Endothelial cell of umbilical vein (primary cell): ENCODE measurements around the gene RBFOX1. TPM values are rescaled to one million over a fixed set of nuclear protein-coding genes. Genes with fewer than 3 reads are reported as not detected.

Experiments used
- BruUV-seq: library from RNA; stranded (reverse); fragments of 400-500 nt; replicated peaks from 2 replicates; lab custom pipeline; 2021; lab: Mats Ljungman, UMichigan
- CTCF ChIA-PET: fragments of 300-600, 350-600 bp; sonication (Branson Sonifier 250); formaldehyde crosslinking; loops from one replicate; lab custom pipeline; 2021; ENCODE audit warnings: antibody characterized with exemption, inconsistent platforms; lab: Charles Lee
- POLR2A ChIA-PET: fragments of 300-600, 350-600 bp; sonication (Branson Sonifier 250); formaldehyde crosslinking; loops from one replicate; lab custom pipeline; 2021; ENCODE audit warnings: antibody characterized with exemption, inconsistent platforms; lab: Charles Lee
- DNase-seq: peaks from one replicate; pipeline ENCODE4 v3.0.0-alpha.2; 2011; ENCODE audit warnings: low read depth, low spot score
- FAIRE-seq: peaks from 2 replicates; lab custom pipeline; 2011; peaks lifted over from hg19 to GRCh38; lab: Jason Lieb, UNC
- H2AFZ ChIP-seq: 2 replicates; pipeline ENCODE4 v1.6.0; 2012; ENCODE audit warnings: low read depth, low read length, control low read depth, inconsistent platforms
- H3K27ac ChIP-seq: 2 replicates; pipeline ENCODE4 v1.5.1; 2011; ENCODE audit warnings: low read depth, mild to moderate bottlenecking, control low read depth, low read length, moderate library complexity; ENCODE audit not compliant: insufficient read depth
- H3K27me3 ChIP-seq, 2 experiments: 2 replicates each; pipeline versions ENCODE4 v1.6.0 to v1.6.1; 2011; ENCODE audit warnings: low read length in 2 of 2, mixed read lengths in 1 of 2; ENCODE audit not compliant: control insufficient read depth in 2 of 2, insufficient read depth in 2 of 2
- H3K36me3 ChIP-seq, 2 experiments: 2 replicates in 1 of 2; 3 replicates in 1 of 2; pipeline ENCODE4 v1.5.1; 2011; ENCODE audit warnings: low read length in 2 of 2, mild to moderate bottlenecking in 1 of 2, moderate library complexity in 1 of 2; ENCODE audit not compliant: control insufficient read depth in 2 of 2, insufficient read depth in 2 of 2; ENCODE audit errors: extremely low read depth in 1 of 2
- H3K4me1 ChIP-seq: 3 replicates; pipeline ENCODE4 v1.5.1; 2011; ENCODE audit warnings: mild to moderate bottlenecking, low read length; ENCODE audit not compliant: control insufficient read depth, insufficient read depth; ENCODE audit errors: extremely low read depth
- H3K4me2 ChIP-seq: 2 replicates; pipeline ENCODE4 v1.6.1; 2011; ENCODE audit warnings: low read length, control low read depth, mixed read lengths; ENCODE audit not compliant: insufficient read depth
- H3K4me3 ChIP-seq, 3 experiments: fragments of 200-600 bp in 1 of 3; sonication (generic), shearing (Covaris generic) in 1 of 3; replicated peaks in 1 of 3; 2 replicates each; pipeline ENCODE4 v1.5.1; 2011 to 2016; ENCODE audit warnings: control low read depth in 3 of 3, low read length in 3 of 3, mild to moderate bottlenecking in 2 of 3, inconsistent platforms in 1 of 3, low read depth in 1 of 3, moderate library complexity in 1 of 3; ENCODE audit not compliant: insufficient read depth in 1 of 3
- H3K79me2 ChIP-seq: 2 replicates; pipeline ENCODE4 v1.6.0; 2012; ENCODE audit warnings: low read length, inconsistent platforms; ENCODE audit not compliant: control insufficient read depth, insufficient read depth
- H3K9ac ChIP-seq: replicated peaks from 2 replicates; pipeline ENCODE3; 2011; ENCODE audit warnings: low read length, control low read depth; ENCODE audit not compliant: insufficient read depth; ENCODE audit errors: extremely low read depth
- H3K9me1 ChIP-seq: replicated peaks from 3 replicates; pipeline ENCODE4 v1.6.0; 2011; ENCODE audit warnings: mild to moderate bottlenecking, low read length; ENCODE audit not compliant: control insufficient read depth, insufficient read depth; ENCODE audit errors: extremely low read depth
- H3K9me3 ChIP-seq: replicated peaks from 2 replicates; pipeline ENCODE4 v1.5.1; 2012; ENCODE audit warnings: low read length, inconsistent platforms; ENCODE audit not compliant: control insufficient read depth, insufficient read depth
- H4K20me1 ChIP-seq: replicated peaks from 2 replicates; pipeline ENCODE3; 2011; ENCODE audit warnings: mild to moderate bottlenecking, low read length; ENCODE audit not compliant: control insufficient read depth, insufficient read depth; ENCODE audit errors: extremely low read depth
- CTCF ChIP-seq, 2 donors: IDR thresholded peaks; 1 replicate in 1 of 2; 2 replicates in 1 of 2; pipeline ENCODE4 v1.5.1; 2011; ENCODE audit warnings: low read length in 2 of 2, mild to moderate bottlenecking in 2 of 2, moderate library complexity in 2 of 2, control low read depth in 1 of 2, inconsistent platforms in 1 of 2, low read depth in 1 of 2; ENCODE audit not compliant: insufficient read depth in 1 of 2; ENCODE audit errors: extremely low read depth in 1 of 2
- EZH2 ChIP-seq: IDR thresholded peaks from 2 replicates; pipeline ENCODE4 v1.6.1; 2012; ENCODE audit warnings: borderline replicate concordance, low read depth, mild to moderate bottlenecking, moderate library complexity, low read length, inconsistent platforms; ENCODE audit not compliant: severe bottlenecking
- FOS ChIP-seq: IDR thresholded peaks from 2 replicates; pipeline ENCODE4 v1.6.1; 2011; ENCODE audit warnings: mild to moderate bottlenecking, low read length, moderate library complexity, borderline replicate concordance; ENCODE audit not compliant: insufficient read depth
- GATA2 ChIP-seq: IDR thresholded peaks from 2 replicates; pipeline ENCODE4 v1.7.0; 2011; ENCODE audit warnings: low read depth, mild to moderate bottlenecking, moderate library complexity, mixed read lengths, low read length; ENCODE audit not compliant: insufficient read length, insufficient read depth
- JUN ChIP-seq: IDR thresholded peaks from 2 replicates; pipeline ENCODE4 v1.6.1; 2011; ENCODE audit warnings: borderline replicate concordance, low read depth; ENCODE audit not compliant: insufficient read length, insufficient read depth
- MAX ChIP-seq: IDR thresholded peaks from 2 replicates; pipeline ENCODE4 v1.6.1; 2011; ENCODE audit not compliant: insufficient read depth, insufficient read length
- MYC ChIP-seq: IDR thresholded peaks from one replicate; pipeline ENCODE4 v1.6.1; 2011; ENCODE audit warnings: mild to moderate bottlenecking, low read depth, low read length
- POLR2A ChIP-seq: IDR thresholded peaks from 2 replicates; pipeline ENCODE4 v1.6.1; 2012; ENCODE audit warnings: low read depth, mild to moderate bottlenecking, control low read depth, low read length
- POLR2AphosphoS5 ChIP-seq: IDR thresholded peaks from 2 replicates; pipeline ENCODE4 v1.6.1; 2012; ENCODE audit warnings: low read depth, mild to moderate bottlenecking, control low read depth, low read length, moderate library complexity; ENCODE audit not compliant: insufficient read depth
- dilution Hi-C: fragments of 300-500 bp; cut with MboI; formaldehyde crosslinking; loops from one replicate; pipeline ENCODE4 v1.15.0; 2019; ENCODE audit warnings: low sequenced_read_pairs; ENCODE audit not compliant: extremely low pct_ligation_motif_present
- intact Hi-C: fragments of 100-400 bp; cut with micrococcal nuclease; formaldehyde crosslinking; loops from one replicate; pipeline ENCODE4 v1.10.0; 2022
- polyA plus RNA-seq, 4 experiments: library from polyadenylated mRNA; depleted of rRNA in 3 of 4; stranded (reverse) in 3 of 4; unstranded in 1 of 4; fragments of >200 nt; gene quantifications; 2 replicates each; pipeline versions ENCODE4 v1.2.1 to v1.2.3, GENCODE V29; 2011 to 2012; ENCODE audit warnings: missing spikeins in 1 of 4
- total RNA-seq: library from RNA; stranded (reverse); gene quantifications from 2 replicates; pipeline ENCODE4 v1.2.3, GENCODE V29; 2021

Gene RBFOX1
- total and polyA plus RNA-seq, 2 donors (not counting 3 experiments of a cell fraction or from before 2014, with no cell fraction given): not detected

- DNase-seq (no peak), FAIRE-seq (no peak)
- H3K27ac ChIP-seq: no peak overlapping the region
- TF ChIP-seq GATA2: no peak
- no peak for TF ChIP-seq FOS
- no peak for TF ChIP-seq POLR2A
- no peak for TF ChIP-seq POLR2AphosphoS5
- TF ChIP-seq MYC: no peak
- TF ChIP-seq EZH2: no peak
- no peak for TF ChIP-seq MAX
- no peak for TF ChIP-seq JUN
- TF ChIP-seq CTCF (IDR thresholded peaks at IDR 0.05; ENCODE audit: extremely low read depth in 1 of 2, insufficient read depth in 1 of 2, low read depth in 1 of 2, low read length in 2 of 2): no peak
- BruUV-seq: no TSS peak
- no peaks in the 10 kb centered on the region for H3K9me1 ChIP-seq
- no peaks in the 10 kb centered on the region for H3K79me2 ChIP-seq
- peaks cover 5% of the 10 kb centered on the region for H3K9me3 ChIP-seq
- no peaks in the 10 kb centered on the region for H4K20me1 ChIP-seq
- no peaks in the 10 kb centered on the region for H3K4me1 ChIP-seq
- dilution Hi-C loops: no loop called here
- no peak overlapping the region for H2AFZ ChIP-seq
- H3K27me3 ChIP-seq: no peaks in the 10 kb centered on the region
- H3K4me3 ChIP-seq: no peak overlapping the region
- no peak overlapping the region for H3K4me2 ChIP-seq
- ChIA-PET CTCF (no interaction called here), POLR2A (no interaction called here)
- H3K36me3 ChIP-seq: no peaks in the 10 kb centered on the region
- H3K9ac ChIP-seq: no peak overlapping the region
- intact Hi-C loops: no loop called here
Observed at GRCh38 chr16:7420843-7421242, 88.2 kb downstream of the RBFOX1 start.
